NB4 (cell line): ENCODE measurements around the gene ATRNL1.
"Not testable (repeated sequence)": the region's sequence is repeated elsewhere in the genome, so short reads cannot be mapped to it uniquely, and the experiment has no call there.

Experiments
- DNase-seq: peaks from one replicate; pipeline ENCODE4 v3.0.0; 2010; ENCODE audit warnings: low read depth
- H3K4me3 ChIP-seq: one replicate; pipeline ENCODE4 v1.5.1; 2011; ENCODE audit warnings: mild to moderate bottlenecking, low read depth, low read length, moderate library complexity
- CTCF ChIP-seq: IDR thresholded peaks from one replicate; pipeline ENCODE4 v1.5.1; 2012; ENCODE audit warnings: low read depth, low read length
- MAX ChIP-seq: IDR thresholded peaks from 2 replicates; pipeline ENCODE4 v1.6.1; 2011; ENCODE audit warnings: low read depth, low read length
- MYC ChIP-seq: IDR thresholded peaks from 2 replicates; pipeline ENCODE4 v1.6.1; 2011; ENCODE audit warnings: low read depth, low read length
- POLR2A ChIP-seq: IDR thresholded peaks from 2 replicates; pipeline ENCODE4 v1.6.1; 2011; ENCODE audit warnings: mild to moderate bottlenecking; ENCODE audit not compliant: insufficient read length; ENCODE audit errors: extremely low read depth

The ATRNL1 gene

GRCh38 chr10:115827231-115828009, 734.3 kb downstream of the ATRNL1 start:
- H3K4me3 ChIP-seq, result no peak overlapping the region
- DNase-seq, result no peak
- no peak for TF ChIP-seq MYC
- no peak for TF ChIP-seq POLR2A
- TF ChIP-seq MAX, result no peak
- no peak for TF ChIP-seq CTCF

GRCh38 chr10:115828182-115828581, 735.0 kb downstream of the ATRNL1 start:
- H3K4me3 ChIP-seq, DNase-seq: not testable (repeated sequence)

GRCh38 chr10:115829521-115830205, 736.5 kb downstream of the ATRNL1 start:
- no peak for DNase-seq
- H3K4me3 ChIP-seq, result no peak overlapping the region

GRCh38 chr10:115830265-115830970, 737.3 kb downstream of the ATRNL1 start:
- no peak for DNase-seq
- H3K4me3 ChIP-seq, result no peak overlapping the region
- TF ChIP-seq CTCF, result no peak
- TF ChIP-seq POLR2A, result no peak
- no peak for TF ChIP-seq MYC
- TF ChIP-seq MAX, result no peak

More at GRCh38 chr10:115829521-115830205, 736.5 kb downstream of the ATRNL1 start:
- TF ChIP-seq CTCF (no peak), POLR2A (no peak), MYC (no peak), MAX (no peak)

GRCh38 chr10:115831016-115831415, 737.9 kb downstream of the ATRNL1 start:
- no peak for TF ChIP-seq CTCF
- no peak for TF ChIP-seq MAX
- no peak for TF ChIP-seq POLR2A
- TF ChIP-seq MYC, result no peak
- no peak overlapping the region for H3K4me3 ChIP-seq

GRCh38 chr10:115833119-115833518, 740.0 kb downstream of the ATRNL1 start:
- no peak for DNase-seq
- H3K4me3 ChIP-seq, result no peak overlapping the region
- no peak for TF ChIP-seq POLR2A
- TF ChIP-seq CTCF, result no peak
- no peak for TF ChIP-seq MYC
- TF ChIP-seq MAX, result no peak

More at GRCh38 chr10:115831016-115831415, 737.9 kb downstream of the ATRNL1 start:
- DNase-seq, result no peak
